NT2/D1 (cell line): ENCODE data around the gene AZIN2.

Source experiments
- SUZ12 ChIP-seq: IDR thresholded peaks from 2 replicates; pipeline ENCODE4 v1.6.1; 2011; ENCODE audit not compliant: insufficient read length, insufficient read depth; ENCODE audit errors: extremely low read depth
- YY1 ChIP-seq: IDR thresholded peaks from 2 replicates; pipeline ENCODE4 v1.6.1; 2011; ENCODE audit not compliant: insufficient read length, insufficient read depth
- ZNF274 ChIP-seq: IDR thresholded peaks from 2 replicates; pipeline ENCODE4 v1.6.1; 2011; ENCODE audit warnings: mild to moderate bottlenecking, low read depth, low read length

GRCh38 chr1:33149453-33150190 lies 68.7 kb downstream of the AZIN2 start:
- no peak for TF ChIP-seq YY1
- no peak for TF ChIP-seq ZNF274
- TF ChIP-seq SUZ12: no peak
